ENCODE data around the gene N4BP2L1.
"Not testable (repeated sequence)": the region's sequence is repeated elsewhere in the genome, so short reads cannot be mapped to it uniquely, and the experiment has no call there.

N4BP2L1 gene

DNA sequence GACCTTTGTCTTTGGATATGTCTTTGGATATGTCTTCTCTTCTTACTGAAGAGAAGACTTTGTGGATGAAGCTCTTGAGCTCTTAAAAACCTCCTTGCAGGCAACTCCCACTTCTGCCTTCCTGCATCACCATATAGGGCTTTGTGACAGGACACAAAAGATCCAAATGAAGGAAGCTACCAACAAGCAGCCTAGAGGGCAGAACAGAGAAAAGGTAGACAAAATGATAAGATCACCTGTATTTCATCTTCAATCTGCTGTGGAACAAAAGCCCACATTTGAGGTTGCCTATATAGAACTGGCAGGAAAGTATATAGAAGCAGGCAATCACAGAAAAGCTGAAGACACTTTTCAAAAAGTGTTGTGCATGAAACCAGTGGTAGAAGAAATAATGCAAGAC is 42.5 kb downstream of the N4BP2L1 start:
- no peak for DNase-seq

DNA sequence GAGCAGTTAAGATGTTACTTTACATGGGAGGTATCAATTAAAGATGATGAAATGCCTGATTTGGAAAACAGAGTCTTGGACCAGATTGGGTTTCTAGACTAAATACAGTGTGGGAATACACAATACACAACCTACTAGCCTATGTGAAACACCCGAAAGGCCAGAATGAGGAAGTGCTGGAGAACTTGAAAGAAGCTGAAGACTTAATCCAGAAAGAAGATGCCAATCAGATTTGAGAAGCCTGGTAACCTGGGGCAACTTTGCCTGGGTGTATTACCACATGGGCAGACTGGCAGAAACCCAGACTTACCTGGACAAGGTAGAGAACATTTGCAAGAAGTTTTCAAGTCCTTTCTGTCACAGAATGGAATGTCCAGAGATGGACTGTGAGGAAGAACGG is 43.2 kb downstream of the N4BP2L1 start:
- no peak for DNase-seq

GRCh38 chr13:32383836-32384618 is 43.9 kb downstream of the N4BP2L1 start:
- no peak for DNase-seq

GRCh38 chr13:32381539-32381938 is 46.4 kb downstream of the N4BP2L1 start:
- DNase-seq: no peak

DNA sequence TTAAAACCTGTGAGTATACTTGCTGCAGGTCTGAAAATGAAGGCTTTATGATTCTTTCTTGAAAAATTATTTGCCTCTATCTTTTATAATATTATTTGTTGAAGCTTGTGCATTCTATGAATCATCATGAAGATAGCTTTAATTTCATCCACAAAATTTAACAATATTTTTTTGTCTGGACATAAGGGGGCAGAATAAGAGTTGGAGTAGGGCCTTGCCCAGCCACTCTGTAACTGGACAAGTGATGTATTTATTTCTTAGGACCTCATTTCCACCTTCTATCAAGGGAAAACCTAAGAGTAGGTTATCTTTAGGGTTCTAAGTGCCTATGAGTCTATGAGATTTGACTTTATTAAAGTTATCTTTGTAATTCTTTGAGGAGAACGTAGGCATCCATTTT is 49.9 kb downstream of the N4BP2L1 start:
- no peak for DNase-seq

DNA sequence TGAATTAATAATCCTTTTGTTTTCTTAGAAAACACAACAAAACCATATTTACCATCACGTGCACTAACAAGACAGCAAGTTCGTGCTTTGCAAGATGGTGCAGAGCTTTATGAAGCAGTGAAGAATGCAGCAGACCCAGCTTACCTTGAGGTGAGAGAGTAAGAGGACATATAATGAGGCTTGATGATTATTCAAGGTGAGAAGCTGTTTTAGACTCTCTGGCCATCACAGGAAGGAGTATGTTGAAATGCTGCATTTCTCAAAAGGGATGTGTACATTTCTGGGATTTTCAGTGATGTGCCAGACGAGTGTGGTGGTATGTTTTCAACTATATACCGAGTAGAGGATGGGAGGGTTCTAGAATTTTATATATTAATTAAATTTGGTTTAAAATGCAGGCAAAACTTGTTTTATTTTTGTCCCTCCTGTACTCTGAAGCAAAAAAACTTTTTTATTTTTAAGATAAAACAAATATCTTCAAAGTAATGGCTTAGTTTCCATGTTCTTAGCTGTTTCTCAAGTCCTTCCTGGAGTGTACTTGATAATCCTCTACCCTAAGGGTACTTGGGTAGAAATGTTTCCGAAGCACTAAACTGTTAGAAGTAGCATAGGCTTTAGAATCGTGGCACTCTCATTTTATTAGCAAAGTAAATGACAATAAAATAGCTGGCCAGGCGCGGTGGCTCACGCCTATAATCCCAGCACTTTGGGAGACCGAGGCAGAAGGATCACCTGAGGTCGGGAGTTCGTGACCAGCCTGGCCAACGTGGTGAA is 51.1 kb downstream of the N4BP2L1 start:
- no peak for DNase-seq

DNA sequence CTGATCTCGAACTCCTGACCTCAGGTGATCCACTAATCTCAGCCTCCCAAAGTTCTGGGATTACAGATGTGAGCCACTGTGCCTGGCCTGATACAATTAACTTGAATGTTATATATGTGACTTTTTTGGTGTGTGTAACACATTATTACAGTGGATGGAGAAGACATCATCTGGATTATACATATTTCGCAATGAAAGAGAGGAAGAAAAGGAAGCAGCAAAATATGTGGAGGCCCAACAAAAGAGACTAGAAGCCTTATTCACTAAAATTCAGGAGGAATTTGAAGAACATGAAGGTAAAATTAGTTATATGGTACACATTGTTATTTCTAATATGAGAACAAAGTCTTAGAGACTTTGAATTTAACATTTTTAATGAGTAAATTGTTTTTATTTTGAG is 57.1 kb downstream of the N4BP2L1 start:
- no peak for DNase-seq

DNA sequence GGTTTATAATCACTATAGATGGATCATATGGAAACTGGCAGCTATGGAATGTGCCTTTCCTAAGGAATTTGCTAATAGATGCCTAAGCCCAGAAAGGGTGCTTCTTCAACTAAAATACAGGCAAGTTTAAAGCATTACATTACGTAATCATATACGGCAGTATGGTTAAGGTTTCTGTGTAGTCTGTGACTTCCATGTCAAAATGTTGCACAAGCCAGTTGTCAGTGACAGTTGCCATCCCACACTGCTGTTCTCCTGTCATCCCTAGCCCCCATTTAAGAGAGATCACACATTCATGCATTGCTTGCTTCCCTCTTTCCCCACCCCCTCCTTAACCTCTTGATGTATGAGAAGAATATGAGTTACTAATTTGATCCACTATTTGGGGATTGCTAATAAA is 65.4 kb downstream of the N4BP2L1 start:
- no peak for DNase-seq

GRCh38 chr13:32355935-32356334 is 72.0 kb downstream of the N4BP2L1 start:
- not testable (repeated sequence) for DNase-seq

GRCh38 chr13:32354040-32354439 is 73.9 kb downstream of the N4BP2L1 start:
- no peak for DNase-seq

GRCh38 chr13:32350839-32351441 is 77.0 kb downstream of the N4BP2L1 start:
- not testable (repeated sequence) for DNase-seq
